Measurements from ENCODE around the gene TBL3. TPM values are rescaled to one million over a fixed set of nuclear protein-coding genes. Genes with fewer than 3 reads are reported as not detected.
A peak's percentile ranks its signal among the peaks of the same experiment; 100 is the strongest.
"Not testable (repeated sequence)": the region's sequence is repeated elsewhere in the genome, so short reads cannot be mapped to it uniquely, and the experiment has no call there.

Gene TBL3
- total RNA-seq, 6 experiments from 2014 or later = 15.8 to 42.4 (median 18.1) TPM

DNA sequence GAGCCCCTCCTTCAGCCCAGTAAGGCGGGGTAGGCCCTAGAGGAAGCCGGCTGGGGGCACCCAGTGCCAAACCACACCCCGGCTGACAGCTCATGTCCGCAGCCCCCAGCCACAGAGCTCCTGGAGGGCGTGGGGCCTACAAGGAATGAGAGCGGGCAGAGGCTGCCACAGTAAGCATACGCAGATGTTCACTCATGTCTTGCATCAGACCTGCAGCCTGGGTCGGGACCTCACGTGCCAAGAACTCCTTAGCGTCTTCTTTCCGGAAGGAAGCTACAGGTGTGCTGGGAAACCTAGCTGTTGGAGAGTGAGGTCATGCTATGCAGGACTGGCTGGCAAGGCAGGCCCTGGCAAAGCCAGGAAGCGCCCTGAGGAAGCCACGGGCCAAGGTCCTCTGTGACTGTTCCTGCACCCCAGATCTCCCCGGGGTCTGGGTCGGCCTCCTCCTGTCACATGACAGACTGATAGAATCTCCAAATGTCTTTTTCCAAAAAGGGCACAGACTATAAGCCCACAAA, 36.2 kb downstream of the TBL3 start:
- Histone ChIP-seq H3K27me3 (no peaks in the 10 kb centered on the region), H3K9me3 (no peaks in the 10 kb centered on the region), H3K4me1 (peaks cover 0 to 36% (median 17%) of the 10 kb centered on the region in 4 donors), H3K27ac (peak overlapping the region in 2 of 3 donors; percentile 17 to 86), H3K4me3 (peak overlapping the region in 2 of 3 donors; percentile 95 to 99), H3K36me3 (peaks cover 0 to 5% (median 1%) of the 10 kb centered on the region in 4 donors)
- WGBS (ENCODE audit: insufficient coverage, low coverage, low lambda C conversion rate, missing lambda C conversion rate) = 3% methylated on average over 7 of the region's 15 CpGs
- ATAC-seq (peak in 1 of 4 donors; percentile 10), DNase-seq (no peak)
- intact Hi-C loops (cut with DNase I) = no loop called here
- TF ChIP-seq, protein P1, sequence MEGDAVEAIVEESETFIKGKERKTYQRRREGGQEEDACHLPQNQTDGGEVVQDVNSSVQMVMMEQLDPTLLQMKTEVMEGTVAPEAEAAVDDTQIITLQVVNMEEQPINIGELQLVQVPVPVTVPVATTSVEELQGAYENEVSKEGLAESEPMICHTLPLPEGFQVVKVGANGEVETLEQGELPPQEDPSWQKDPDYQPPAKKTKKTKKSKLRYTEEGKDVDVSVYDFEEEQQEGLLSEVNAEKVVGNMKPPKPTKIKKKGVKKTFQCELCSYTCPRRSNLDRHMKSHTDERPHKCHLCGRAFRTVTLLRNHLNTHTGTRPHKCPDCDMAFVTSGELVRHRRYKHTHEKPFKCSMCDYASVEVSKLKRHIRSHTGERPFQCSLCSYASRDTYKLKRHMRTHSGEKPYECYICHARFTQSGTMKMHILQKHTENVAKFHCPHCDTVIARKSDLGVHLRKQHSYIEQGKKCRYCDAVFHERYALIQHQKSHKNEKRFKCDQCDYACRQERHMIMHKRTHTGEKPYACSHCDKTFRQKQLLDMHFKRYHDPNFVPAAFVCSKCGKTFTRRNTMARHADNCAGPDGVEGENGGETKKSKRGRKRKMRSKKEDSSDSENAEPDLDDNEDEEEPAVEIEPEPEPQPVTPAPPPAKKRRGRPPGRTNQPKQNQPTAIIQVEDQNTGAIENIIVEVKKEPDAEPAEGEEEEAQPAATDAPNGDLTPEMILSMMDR (IDR thresholded peaks at IDR 0.05) = no peak

DNA sequence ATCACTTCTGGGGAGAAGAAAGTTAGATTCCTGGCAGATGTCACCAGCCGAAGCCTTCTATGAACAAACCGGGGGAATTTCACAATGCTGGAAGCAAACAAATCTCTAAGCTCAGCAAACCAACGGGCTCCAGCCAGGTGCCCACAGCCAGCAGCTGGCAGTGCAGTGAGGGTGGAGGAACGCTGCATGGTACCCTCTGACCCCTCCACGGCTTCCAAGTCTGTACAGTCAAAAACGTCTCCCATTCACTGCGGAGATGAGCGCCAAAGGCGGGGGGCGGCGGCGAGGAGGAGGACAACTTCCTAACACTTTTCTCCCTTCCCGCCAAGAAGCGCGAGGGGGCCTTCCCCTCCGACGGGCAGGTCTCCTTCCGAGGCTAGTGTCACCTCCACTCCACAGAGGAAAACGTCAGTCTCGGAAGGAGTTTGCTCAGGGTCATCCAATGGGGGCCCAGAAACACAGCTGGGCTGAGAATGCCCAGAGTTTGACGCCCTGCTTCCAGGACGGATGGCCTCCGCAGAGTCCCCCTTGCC, 36.8 kb downstream of the TBL3 start:
- Histone ChIP-seq H3K9me3 (no peaks in the 10 kb centered on the region), H3K4me3 (peak overlapping the region; percentile 95 to 99 (median 95)), H3K36me3 (no peaks in the 10 kb centered on the region), H3K27me3 (no peaks in the 10 kb centered on the region), H3K27ac (peak overlapping the region; percentile 53 to 86 (median 80)), H3K4me1 (peaks cover 0 to 34% (median 17%) of the 10 kb centered on the region in 4 donors)
- intact Hi-C loops (cut with DNase I) = no loop called here
- ATAC-seq = peak; percentile 62 to 79 (median 77)
- DNase-seq = peak; percentile 72 to 91 (median 90)
- 0% methylated on average over 11 of the region's 23 CpGs for WGBS (ENCODE audit: insufficient coverage, low coverage, low lambda C conversion rate, missing lambda C conversion rate)
- TF ChIP-seq, protein P1 (IDR thresholded peaks at IDR 0.05) = no peak
- peak; percentile 57 for TF ChIP-seq POLR2A (IDR thresholded peaks at IDR 0.05)

DNA sequence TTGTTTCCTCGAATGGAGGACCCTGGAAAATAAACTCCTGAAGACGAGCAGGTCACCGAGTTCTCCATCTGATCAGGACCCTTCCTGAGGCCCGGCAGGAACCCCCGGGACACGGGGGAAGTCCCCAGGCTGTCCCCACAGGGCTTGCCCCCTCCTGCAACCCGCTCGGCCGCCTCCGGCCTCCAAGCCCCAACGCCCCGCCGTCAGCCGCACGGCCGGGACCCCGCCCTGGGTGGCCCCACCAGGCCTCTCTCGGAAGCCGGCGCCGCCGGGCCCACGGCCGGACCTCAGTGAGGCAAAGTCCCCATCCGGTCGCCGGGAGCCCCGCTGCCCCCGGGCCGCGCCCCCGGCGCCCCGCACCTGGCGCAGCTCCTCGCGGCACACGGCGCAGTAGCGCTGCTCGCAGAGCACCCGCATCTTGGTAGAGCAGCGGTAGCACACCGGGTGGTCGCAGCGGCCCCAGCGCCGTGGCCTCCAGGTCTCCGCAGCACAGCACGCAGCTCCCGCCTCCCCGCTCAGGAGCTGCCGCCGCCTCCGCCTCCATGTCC, 37.4 kb downstream of the TBL3 start:
- Histone ChIP-seq H3K9me3 (no peaks in the 10 kb centered on the region), H3K36me3 (no peaks in the 10 kb centered on the region), H3K27ac (peak overlapping the region; percentile 53 to 86 (median 80)), H3K4me3 (peak overlapping the region; percentile 95 to 99 (median 95)), H3K4me1 (peaks cover 0 to 28% (median 15%) of the 10 kb centered on the region in 4 donors), H3K27me3 (no peaks in the 10 kb centered on the region)
- WGBS (ENCODE audit: insufficient coverage, low coverage, low lambda C conversion rate, missing lambda C conversion rate) = 0% methylated on average over 1 of the region's 55 CpGs
- intact Hi-C loops (cut with DNase I) = no loop called here
- peak in 2 of 3 donors; percentile 52 to 61 for DNase-seq
- TF ChIP-seq POLR2A (IDR thresholded peaks at IDR 0.05) = no peak
- TF ChIP-seq, protein P1 (IDR thresholded peaks at IDR 0.05) = no peak
- peak in 2 of 4 donors; percentile 2 to 13 for ATAC-seq

DNA sequence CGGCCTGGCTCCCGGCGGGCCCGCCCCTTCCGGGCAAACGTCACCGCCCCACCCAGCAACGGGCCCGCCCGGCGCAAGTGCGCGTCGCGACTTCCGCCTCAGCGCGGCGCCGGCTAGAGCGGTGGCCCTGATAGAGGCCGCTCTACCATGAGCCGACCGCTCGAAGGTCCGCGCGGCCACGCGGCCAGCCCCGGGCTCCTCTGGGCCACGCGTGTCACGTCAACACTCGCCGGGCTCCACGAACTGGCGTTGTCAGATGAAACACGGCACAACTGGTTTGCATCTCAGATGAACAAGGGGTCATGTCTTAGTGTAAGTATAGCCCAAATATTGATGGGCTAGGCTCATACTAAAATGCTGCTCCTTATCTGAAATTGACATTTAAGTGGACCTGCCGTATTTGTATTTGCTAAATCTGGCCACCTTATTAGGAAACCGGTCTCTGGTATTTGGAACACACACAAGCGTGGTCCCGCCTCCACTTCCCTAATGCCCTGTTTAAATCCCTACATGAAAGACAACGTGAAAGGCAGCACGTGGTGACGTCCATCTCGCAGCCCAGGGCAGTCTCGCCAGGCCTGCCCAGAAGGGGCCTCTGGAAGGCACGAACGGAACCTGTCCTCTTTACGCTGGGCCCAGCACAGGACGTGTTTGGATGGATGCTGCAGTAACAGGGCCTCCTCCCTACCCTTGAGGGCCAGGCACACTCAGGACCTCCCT, 38.1 kb downstream of the TBL3 start, which contains the start of gene ZNF598:
ZNF598 (minus strand) TSS at position 31 of the 720 bp plus-strand sequence.
- peak within 1 kb of the TSS; percentile 78 to 86 (median 80) for H3K27ac ChIP-seq
- DNase-seq (peak; percentile 85 to 89 (median 88)), ATAC-seq (peak; percentile 86 to 93 (median 90))
- H3K36me3 ChIP-seq = no peaks in the 10 kb centered on the region
- TF ChIP-seq, protein P1 (IDR thresholded peaks at IDR 0.05) = peak in 1 of 4 donors; percentile 22
- peak; percentile 93 for TF ChIP-seq POLR2A (IDR thresholded peaks at IDR 0.05)
- WGBS (ENCODE audit: insufficient coverage, low coverage, low lambda C conversion rate, missing lambda C conversion rate) = 3% methylated on average over 11 of the region's 52 CpGs
- H3K4me3 ChIP-seq = peak within 1 kb of the TSS; percentile 95 to 99 (median 95)
- H3K9me3 ChIP-seq = no peaks in the 10 kb centered on the region
- intact Hi-C loops (cut with DNase I) = no loop called here
- peaks cover 0 to 25% (median 12%) of the 10 kb centered on the region in 4 donors for H3K4me1 ChIP-seq
- H3K27me3 ChIP-seq = no peaks in the 10 kb centered on the region

DNA sequence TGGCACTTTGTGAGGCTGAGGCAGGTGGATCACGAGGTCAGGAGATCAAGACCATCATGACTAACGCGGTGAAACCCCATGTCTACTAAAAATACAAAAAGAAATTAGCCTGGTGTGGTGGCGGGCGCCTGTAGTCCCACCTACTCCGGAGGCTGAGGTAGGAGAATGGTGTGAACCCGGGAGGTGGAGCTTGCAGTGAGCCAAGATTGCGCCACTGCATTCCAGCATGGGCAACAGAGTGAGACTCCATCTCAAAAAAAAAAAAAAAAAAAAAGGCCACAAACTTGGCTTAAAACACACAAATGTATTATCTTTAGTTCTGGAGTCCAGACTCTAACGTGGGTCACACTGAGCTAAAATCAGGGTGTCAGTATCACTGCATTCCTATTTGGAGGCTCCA, 39.9 kb downstream of the TBL3 start:
- H3K27me3 ChIP-seq; DNase-seq; H3K36me3 ChIP-seq; H3K4me3 ChIP-seq; H3K9me3 ChIP-seq; ATAC-seq; H3K27ac ChIP-seq; intact Hi-C loops (cut with DNase I): not testable (repeated sequence)
- 85% methylated on average over 4 of the region's 9 CpGs for WGBS (ENCODE audit: insufficient coverage, low coverage, low lambda C conversion rate, missing lambda C conversion rate)
- peaks cover 0 to 25% (median 12%) of the 10 kb centered on the region in 4 donors for H3K4me1 ChIP-seq

All from right lobe of liver (tissue), 6 donors.